Parathyroid adenoma (tissue), 2 donors: ENCODE measurements around the gene C13orf46.

Experiments
- H2AFZ ChIP-seq: fragments of 300-600 bp; sonication (generic); one replicate; pipeline ENCODE4 v1.7.0; 2017; ENCODE audit warnings: antibody characterized with exemption, mild to moderate bottlenecking
- H3K27ac ChIP-seq: fragments of 300-600 bp; sonication (generic); one replicate; pipeline ENCODE4 v1.7.0; 2017
- H3K27me3 ChIP-seq: fragments of 300-600 bp; sonication (generic); one replicate; pipeline ENCODE4 v1.7.0; 2017; ENCODE audit warnings: low read length; ENCODE audit not compliant: control insufficient read depth, insufficient read depth
- H3K36me3 ChIP-seq: fragments of 300-600 bp; sonication (generic); one replicate; pipeline ENCODE4 v1.7.0; 2017; ENCODE audit warnings: low read length; ENCODE audit not compliant: control insufficient read depth, insufficient read depth
- H3K4me1 ChIP-seq: fragments of 300-600 bp; sonication (generic); one replicate; pipeline ENCODE4 v1.7.0; 2017; ENCODE audit warnings: control low read depth
- H3K4me2 ChIP-seq: fragments of 300-600 bp; sonication (generic); one replicate; pipeline ENCODE4 v1.7.0; 2017; ENCODE audit warnings: low read length
- H3K4me3 ChIP-seq: fragments of 300-600 bp; sonication (generic); one replicate; pipeline ENCODE4 v1.7.0; 2017; ENCODE audit warnings: low read depth, low read length
- H3K79me2 ChIP-seq: fragments of 300-600 bp; sonication (generic); one replicate; pipeline ENCODE4 v1.7.0; 2017; ENCODE audit warnings: control low read depth
- H3K9ac ChIP-seq: fragments of 300-600 bp; sonication (generic); one replicate; pipeline ENCODE4 v1.7.0; 2017; ENCODE audit warnings: mild to moderate bottlenecking
- H3K9me3 ChIP-seq: fragments of 300-600 bp; sonication (generic); one replicate; pipeline ENCODE4 v1.7.0; 2017; ENCODE audit warnings: low read length; ENCODE audit not compliant: control insufficient read depth
- TF ChIP-seq, protein P1 (sequence below): fragments of 300-600 bp; sonication (generic); IDR thresholded peaks from one replicate; pipeline ENCODE4 v1.7.0; 2017; ENCODE audit warnings: antibody characterized with exemption, mild to moderate bottlenecking
- donor health status: primary hyperparathyroidism.

Gene C13orf46

DNA sequence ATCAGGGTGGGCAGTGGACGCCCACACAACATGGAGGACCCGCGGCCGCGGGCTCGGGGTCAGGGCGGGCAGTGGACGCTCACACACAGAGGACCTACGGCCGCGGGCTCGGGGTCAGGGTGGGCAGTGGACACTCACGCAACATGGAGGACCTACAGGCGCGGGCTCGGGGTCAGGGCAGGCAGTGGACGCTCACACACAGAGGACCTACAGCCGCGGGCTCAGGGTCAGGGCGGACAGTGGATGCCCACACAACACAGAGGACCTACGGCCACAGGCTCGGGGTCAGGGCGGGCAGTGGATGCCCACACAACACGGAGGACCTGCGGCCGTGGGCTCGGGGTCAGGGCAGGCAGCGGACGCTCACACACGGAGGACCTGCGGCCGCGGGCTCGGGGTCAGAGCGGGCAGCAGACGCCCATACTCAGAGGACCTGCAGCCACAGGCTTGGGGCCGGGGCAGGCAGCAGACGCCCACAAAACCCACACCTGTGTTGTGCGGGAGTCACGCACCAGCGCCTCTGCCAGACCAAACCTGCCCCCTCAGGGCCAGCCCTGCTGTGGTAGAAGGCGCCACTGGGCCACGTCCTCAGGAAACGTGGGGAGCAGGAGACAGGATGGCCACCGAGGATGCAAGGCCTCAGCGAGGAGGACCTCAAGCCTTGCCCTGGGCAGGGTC lies 27.6 kb upstream of the C13orf46 start:
- Histone ChIP-seq H3K27ac (no peak overlapping the region), H3K9me3 (no peaks in the 10 kb centered on the region), H3K4me2 (no peak overlapping the region), H3K79me2 (no peaks in the 10 kb centered on the region), H3K27me3 (no peaks in the 10 kb centered on the region), H2AFZ (no peak overlapping the region), H3K36me3 (no peaks in the 10 kb centered on the region), H3K4me3 (no peak overlapping the region), H3K9ac (no peak overlapping the region), H3K4me1 (no peaks in the 10 kb centered on the region)
- TF ChIP-seq, protein P1, sequence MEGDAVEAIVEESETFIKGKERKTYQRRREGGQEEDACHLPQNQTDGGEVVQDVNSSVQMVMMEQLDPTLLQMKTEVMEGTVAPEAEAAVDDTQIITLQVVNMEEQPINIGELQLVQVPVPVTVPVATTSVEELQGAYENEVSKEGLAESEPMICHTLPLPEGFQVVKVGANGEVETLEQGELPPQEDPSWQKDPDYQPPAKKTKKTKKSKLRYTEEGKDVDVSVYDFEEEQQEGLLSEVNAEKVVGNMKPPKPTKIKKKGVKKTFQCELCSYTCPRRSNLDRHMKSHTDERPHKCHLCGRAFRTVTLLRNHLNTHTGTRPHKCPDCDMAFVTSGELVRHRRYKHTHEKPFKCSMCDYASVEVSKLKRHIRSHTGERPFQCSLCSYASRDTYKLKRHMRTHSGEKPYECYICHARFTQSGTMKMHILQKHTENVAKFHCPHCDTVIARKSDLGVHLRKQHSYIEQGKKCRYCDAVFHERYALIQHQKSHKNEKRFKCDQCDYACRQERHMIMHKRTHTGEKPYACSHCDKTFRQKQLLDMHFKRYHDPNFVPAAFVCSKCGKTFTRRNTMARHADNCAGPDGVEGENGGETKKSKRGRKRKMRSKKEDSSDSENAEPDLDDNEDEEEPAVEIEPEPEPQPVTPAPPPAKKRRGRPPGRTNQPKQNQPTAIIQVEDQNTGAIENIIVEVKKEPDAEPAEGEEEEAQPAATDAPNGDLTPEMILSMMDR = no peak

DNA sequence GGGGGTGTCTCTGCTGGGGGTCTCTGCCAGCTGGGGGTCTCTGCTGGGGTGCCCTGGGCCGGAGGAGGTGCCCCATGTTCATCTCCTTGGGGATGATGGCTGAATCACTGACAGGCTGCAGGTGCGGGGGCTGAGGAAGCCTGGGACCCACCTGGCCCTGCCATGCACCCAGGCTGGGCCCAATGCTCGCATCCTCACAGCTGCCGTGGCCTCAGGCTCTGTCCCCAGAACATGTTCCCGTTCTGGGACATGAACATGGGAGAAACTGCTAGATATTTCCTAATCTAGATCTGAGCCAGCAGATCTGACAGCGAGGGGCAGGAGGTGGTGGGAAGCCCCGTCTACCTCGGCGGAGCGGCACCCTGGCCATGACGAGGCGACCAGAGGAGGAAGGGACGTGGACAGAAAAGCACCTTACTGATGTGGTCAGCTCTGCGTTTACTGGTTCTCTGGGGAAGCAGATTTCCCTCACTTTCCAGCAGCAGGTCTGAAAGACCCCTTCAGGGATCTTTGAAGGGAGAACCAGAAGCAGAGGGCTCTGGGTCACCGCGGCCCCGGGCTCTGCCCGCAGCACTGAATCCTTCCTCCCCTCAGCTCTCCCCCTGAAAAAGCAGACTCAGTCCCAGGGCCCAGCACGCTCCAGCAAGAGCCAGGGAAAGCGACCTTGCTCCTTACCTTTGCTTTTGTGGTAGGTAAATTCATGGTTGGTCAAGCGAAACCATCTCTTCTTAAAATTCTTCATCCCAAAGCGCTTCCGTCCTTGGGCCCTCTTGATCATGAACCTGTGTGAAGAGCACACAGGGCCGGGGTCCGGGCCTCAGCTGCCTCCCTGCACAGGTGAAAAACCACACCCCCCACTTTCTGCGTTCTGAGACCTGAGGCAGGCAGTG lies 26.5 kb upstream of the C13orf46 start:
- no peak overlapping the region for H3K4me2 ChIP-seq
- no peak overlapping the region for H3K9ac ChIP-seq
- no peak overlapping the region for H2AFZ ChIP-seq
- H3K9me3 ChIP-seq = no peaks in the 10 kb centered on the region
- no peaks in the 10 kb centered on the region for H3K4me1 ChIP-seq
- H3K36me3 ChIP-seq = no peaks in the 10 kb centered on the region
- H3K27me3 ChIP-seq = no peaks in the 10 kb centered on the region
- TF ChIP-seq, protein P1 = no peak
- H3K4me3 ChIP-seq = no peak overlapping the region
- no peaks in the 10 kb centered on the region for H3K79me2 ChIP-seq
- H3K27ac ChIP-seq = no peak overlapping the region

DNA sequence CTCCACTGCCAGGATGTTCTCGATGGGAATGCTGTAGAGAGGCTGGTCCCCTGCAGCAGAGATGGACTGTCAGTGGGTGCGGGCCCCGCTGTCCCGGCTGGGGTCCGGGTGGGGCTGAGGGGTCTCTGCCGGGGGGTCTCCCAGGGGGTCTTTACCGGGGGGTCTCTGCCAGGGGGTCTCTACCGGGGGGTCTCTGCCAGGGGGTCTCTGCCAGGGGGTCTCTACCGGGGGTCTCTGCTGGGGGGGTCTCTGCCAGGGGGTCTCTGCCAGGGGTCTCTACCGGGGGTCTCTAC lies 25.7 kb upstream of the C13orf46 start:
- no peak overlapping the region for H3K27ac ChIP-seq
- TF ChIP-seq, protein P1 = no peak
- no peak overlapping the region for H3K4me3 ChIP-seq
- H3K79me2 ChIP-seq = no peaks in the 10 kb centered on the region
- no peaks in the 10 kb centered on the region for H3K36me3 ChIP-seq
- H3K4me1 ChIP-seq = no peaks in the 10 kb centered on the region
- H3K27me3 ChIP-seq = no peaks in the 10 kb centered on the region
- H3K9ac ChIP-seq = no peak overlapping the region
- H2AFZ ChIP-seq = no peak overlapping the region
- H3K9me3 ChIP-seq = no peaks in the 10 kb centered on the region
- no peak overlapping the region for H3K4me2 ChIP-seq

DNA sequence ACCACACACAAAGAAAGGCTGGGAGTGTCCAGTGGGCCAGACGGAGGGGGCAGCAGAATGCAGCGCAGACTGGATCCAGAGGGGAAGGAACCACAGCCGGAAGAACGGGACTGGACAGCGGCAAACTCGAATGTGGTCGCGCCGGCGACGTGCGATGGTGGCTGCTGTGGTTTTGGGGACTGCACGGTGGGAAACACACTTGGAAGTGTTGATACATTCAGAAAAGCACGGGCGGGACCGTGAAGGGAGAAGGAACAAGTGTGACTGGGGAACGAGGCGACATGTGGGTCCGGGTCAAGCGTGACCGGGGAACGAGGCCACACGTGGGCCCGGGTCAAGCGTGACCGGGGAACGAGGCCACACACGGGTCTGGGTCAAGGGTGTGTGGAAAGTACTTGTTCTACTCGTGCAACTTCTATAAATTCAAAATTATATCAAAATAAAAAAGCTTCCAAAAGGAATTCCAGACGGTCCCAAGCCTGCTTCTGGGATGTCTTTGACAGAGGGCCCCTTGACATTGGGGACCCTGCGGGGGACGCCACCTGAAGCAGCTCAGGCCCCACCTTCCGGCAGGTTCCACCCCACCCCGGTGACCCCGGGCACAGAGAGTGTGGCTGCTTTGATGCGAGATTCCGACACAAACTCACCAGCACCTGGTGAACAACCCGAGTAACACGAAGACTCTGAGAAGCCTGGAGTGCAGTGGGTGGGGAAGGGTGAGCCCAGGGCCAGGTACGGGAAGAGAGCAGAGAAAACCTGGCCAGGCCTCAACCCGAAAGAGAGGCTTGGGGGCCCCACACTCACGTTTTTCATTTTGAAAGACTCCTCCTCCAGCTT lies 25.1 kb upstream of the C13orf46 start:
- H3K4me2 ChIP-seq = no peak overlapping the region
- H3K27me3 ChIP-seq = no peaks in the 10 kb centered on the region
- H3K36me3 ChIP-seq = no peaks in the 10 kb centered on the region
- no peaks in the 10 kb centered on the region for H3K9me3 ChIP-seq
- H3K79me2 ChIP-seq = no peaks in the 10 kb centered on the region
- H3K9ac ChIP-seq = no peak overlapping the region
- no peaks in the 10 kb centered on the region for H3K4me1 ChIP-seq
- H3K4me3 ChIP-seq = no peak overlapping the region
- TF ChIP-seq, protein P1 = no peak
- H2AFZ ChIP-seq = no peak overlapping the region
- no peak overlapping the region for H3K27ac ChIP-seq
